NOMO-1 (cell line): ENCODE measurements around the gene CNIH4.
"Not testable (repeated sequence)": the region's sequence is repeated elsewhere in the genome, so short reads cannot be mapped to it uniquely, and the experiment has no call there.

Source experiments
- DNase-seq, 2 experiments: peaks; one replicate each; lab custom pipeline; 2025; ENCODE audit not compliant: unreplicated experiment in 2 of 2; lab: John Stamatoyannopoulos, UW

The CNIH4 gene

GRCh38 chr1:224343679-224344078, 13.0 kb upstream of the CNIH4 start:
- DNase-seq = no peak

- no peak for DNase-seq
These were observed 8.5 kb upstream of the CNIH4 start for GRCh38 chr1:224348137-224348536.

GRCh38 chr1:224349716-224350115, 7.0 kb upstream of the CNIH4 start:
- not testable (repeated sequence) for DNase-seq

- not testable (repeated sequence) for DNase-seq
These were observed 4.1 kb upstream of the CNIH4 start for GRCh38 chr1:224352436-224353085.

GRCh38 chr1:224353975-224354925, 2.4 kb upstream of the CNIH4 start:
- no peak for DNase-seq

GRCh38 chr1:224357626-224358124, 996 bp downstream of the CNIH4 start:
- peak; percentile 78 to 93 for DNase-seq

- DNase-seq = peak in 1 of 2 experiments; percentile 23
These were observed 1.6 kb downstream of the CNIH4 start for GRCh38 chr1:224358237-224358636.

- DNase-seq = no peak
These were observed 2.5 kb downstream of the CNIH4 start for GRCh38 chr1:224359207-224359606.

GRCh38 chr1:224368409-224368808, 11.7 kb downstream of the CNIH4 start:
- no peak for DNase-seq

- no peak for DNase-seq
These were observed 16.4 kb downstream of the CNIH4 start for GRCh38 chr1:224373008-224373590.

- DNase-seq = no peak
These were observed 18.4 kb downstream of the CNIH4 start for GRCh38 chr1:224375059-224375458.

- peak; percentile 23 to 63 for DNase-seq
These were observed 21.0 kb downstream of the CNIH4 start for GRCh38 chr1:224377676-224378006.

- DNase-seq = peak; percentile 69 to 78
These were observed 22.4 kb downstream of the CNIH4 start for GRCh38 chr1:224378855-224379631.

- DNase-seq = peak; percentile 87 to 97
These were observed 23.3 kb downstream of the CNIH4 start for GRCh38 chr1:224380003-224380402.

GRCh38 chr1:224381880-224382548, 25.3 kb downstream of the CNIH4 start:
- no peak for DNase-seq

GRCh38 chr1:224383218-224383617, 26.5 kb downstream of the CNIH4 start:
- peak in 1 of 2 experiments; percentile 46 for DNase-seq

GRCh38 chr1:224387302-224387912, 30.7 kb downstream of the CNIH4 start:
- DNase-seq = peak in 1 of 2 experiments; percentile 28

- DNase-seq = no peak
These were observed 31.3 kb downstream of the CNIH4 start for GRCh38 chr1:224387943-224388342.

GRCh38 chr1:224390517-224390916, 33.8 kb downstream of the CNIH4 start:
- DNase-seq = no peak
